ENCODE measurements around the gene TNFRSF19. TPM values are rescaled to one million over a fixed set of nuclear protein-coding genes. Genes with fewer than 3 reads are reported as not detected.

Gene TNFRSF19
- total RNA-seq, 1 donor from 2014 or later, result 13.1 TPM

GRCh38 chr13:23687614-23688013 is 117.4 kb downstream of the TNFRSF19 start:
- no peak for ATAC-seq

- no peak for ATAC-seq
These were observed 118.1 kb downstream of the TNFRSF19 start for GRCh38 chr13:23688336-23688735.

- peak; percentile 49 for ATAC-seq
These were observed 120.5 kb downstream of the TNFRSF19 start for GRCh38 chr13:23690668-23691067.

GRCh38 chr13:23692816-23693215 is 122.6 kb downstream of the TNFRSF19 start:
- no peak for ATAC-seq

GRCh38 chr13:23695196-23695595 is 125.0 kb downstream of the TNFRSF19 start:
- ATAC-seq, result peak; percentile 4

- ATAC-seq, result peak; percentile 91
These were observed 125.7 kb downstream of the TNFRSF19 start for GRCh38 chr13:23695711-23696464.

- ATAC-seq, result no peak
These were observed 126.4 kb downstream of the TNFRSF19 start for GRCh38 chr13:23696610-23697009.

- ATAC-seq, result no peak
These were observed 127.6 kb downstream of the TNFRSF19 start for GRCh38 chr13:23697772-23698313.

- ATAC-seq, result no peak
These were observed 129.1 kb downstream of the TNFRSF19 start for GRCh38 chr13:23699271-23699670.

GRCh38 chr13:23701186-23701585 is 131.0 kb downstream of the TNFRSF19 start:
- ATAC-seq, result no peak

GRCh38 chr13:23701636-23702035 is 131.4 kb downstream of the TNFRSF19 start:
- peak; percentile 32 for ATAC-seq

GRCh38 chr13:23703246-23703860 is 133.1 kb downstream of the TNFRSF19 start:
- ATAC-seq, result peak; percentile 39

GRCh38 chr13:23705583-23705982 is 135.4 kb downstream of the TNFRSF19 start:
- ATAC-seq, result no peak

GRCh38 chr13:23707674-23708073 is 137.5 kb downstream of the TNFRSF19 start:
- ATAC-seq, result no peak

- ATAC-seq, result no peak
These were observed 139.3 kb downstream of the TNFRSF19 start for GRCh38 chr13:23709536-23709935.

GRCh38 chr13:23710366-23710765 is 140.2 kb downstream of the TNFRSF19 start:
- no peak for ATAC-seq

- no peak for ATAC-seq
These were observed 141.1 kb downstream of the TNFRSF19 start for GRCh38 chr13:23711355-23711754.

- ATAC-seq, result no peak
These were observed 144.5 kb downstream of the TNFRSF19 start for GRCh38 chr13:23714672-23715071.

- no peak for ATAC-seq
These were observed 145.0 kb downstream of the TNFRSF19 start for GRCh38 chr13:23715092-23715761.

GRCh38 chr13:23715762-23716235 is 145.6 kb downstream of the TNFRSF19 start:
- peak; percentile 65 for ATAC-seq

GRCh38 chr13:23716401-23716800 is 146.2 kb downstream of the TNFRSF19 start:
- ATAC-seq, result peak; percentile 40

GRCh38 chr13:23718996-23719395 is 148.8 kb downstream of the TNFRSF19 start:
- no peak for ATAC-seq

Data from esophagus mucosa (tissue), 1 donor.